Measurements from ENCODE around the gene TIGD7. TPM values are rescaled to one million over a fixed set of nuclear protein-coding genes. Genes with fewer than 3 reads are reported as not detected.

Gene TIGD7
- total and polyA plus RNA-seq, 2 of the 13 experiments (the other 11 are each of a cell fraction or from before 2014, with no cell fraction given): not detected

- TF ChIP-seq ZNF281 (CRISPR knock-in tag; IDR thresholded peaks at IDR 0.05; ENCODE audit: borderline replicate concordance) (no peak), NCOR1 (IDR thresholded peaks at IDR 0.05; ENCODE audit: borderline replicate concordance, low read length) (no peak), THAP9 (CRISPR knock-in tag; IDR thresholded peaks at IDR 0.05; ENCODE audit: borderline replicate concordance) (no peak; the same call in 1 of the 2 replicates), SMARCE1 (IDR thresholded peaks at IDR 0.05; ENCODE audit: borderline replicate concordance) (no peak), AGO2 (optimal IDR thresholded peaks at IDR 0.05; ENCODE audit: low read depth, low read length) (peak; percentile 85), MTA1 (CRISPR knock-in tag; IDR thresholded peaks at IDR 0.05; ENCODE audit: borderline replicate concordance) (no peak; the same call in 1 of the 2 replicates), SSRP1 (CRISPR knock-in tag; IDR thresholded peaks at IDR 0.05) (no peak), ZNF17 (CRISPR knock-in tag; IDR thresholded peaks at IDR 0.05) (no peak), PHF5A (CRISPR knock-in tag; IDR thresholded peaks at IDR 0.05; ENCODE audit: low read depth, unreplicated experiment) (no peak), ZNF451 (CRISPR knock-in tag; IDR thresholded peaks at IDR 0.05) (no peak; the same call in 1 of the 2 replicates), CREM (IDR thresholded peaks at IDR 0.05) (peak; percentile 82), CREM (CRISPR knock-in tag; IDR thresholded peaks at IDR 0.05) (no peak), ZNF136 (CRISPR knock-in tag; IDR thresholded peaks at IDR 0.05; ENCODE audit: low read depth) (0 out of 2 replicates have a peak, but pooled peaks have one; percentile 77), ZBTB25 (CRISPR knock-in tag; IDR thresholded peaks at IDR 0.05) (peak; percentile 59; the same call in 1 of the 2 replicates), PPARG (CRISPR knock-in tag; conservative IDR thresholded peaks at IDR 0.05) (no peak), RFXANK (CRISPR knock-in tag; IDR thresholded peaks at IDR 0.05) (peak; percentile 43; the same call in 1 of the 2 replicates), ARID4A (CRISPR knock-in tag; IDR thresholded peaks at IDR 0.05; ENCODE audit: borderline replicate concordance) (peak; percentile 93), MIXL1 (CRISPR knock-in tag; IDR thresholded peaks at IDR 0.05) (no peak; the same call in 1 of the 2 replicates)
These were observed 40.8 kb downstream of the TIGD7 start (continued) for GRCh38 chr16:3264137-3265036.

Data from HepG2 (cell line).